Astrocyte of the hippocampus (primary cell): ENCODE results near the gene PLEKHG7.

Experiments used
- DNase-seq: peaks from one replicate; pipeline ENCODE4 v3.0.0; 2011; ENCODE audit warnings: low read depth, low spot score

PLEKHG7 gene

DNA sequence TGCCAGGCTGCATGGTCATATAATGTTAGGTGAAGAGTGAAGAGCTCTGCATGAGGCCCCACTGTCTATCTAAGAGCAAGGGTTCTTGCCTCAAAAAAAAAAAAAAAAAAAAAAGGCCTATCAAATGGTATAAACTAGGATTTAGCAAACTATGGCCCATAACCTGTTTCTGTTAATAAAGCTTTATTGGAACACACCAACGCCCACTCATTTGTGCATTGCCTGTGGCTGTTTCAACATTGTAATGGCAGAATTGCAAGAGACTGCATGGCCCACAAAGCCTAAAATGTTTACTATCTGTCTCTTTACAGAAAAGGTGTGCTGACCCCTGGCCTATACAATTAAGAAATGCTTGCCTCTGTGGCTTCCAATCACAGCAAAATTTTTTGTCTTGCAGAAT is 12.8 kb downstream of the PLEKHG7 start:
- DNase-seq = no peak

- DNase-seq = no peak
Observed at GRCh38 chr12:92717202-92717601, 14.4 kb downstream of the PLEKHG7 start.

GRCh38 chr12:92718483-92718990 is 15.7 kb downstream of the PLEKHG7 start:
- no peak for DNase-seq

DNA sequence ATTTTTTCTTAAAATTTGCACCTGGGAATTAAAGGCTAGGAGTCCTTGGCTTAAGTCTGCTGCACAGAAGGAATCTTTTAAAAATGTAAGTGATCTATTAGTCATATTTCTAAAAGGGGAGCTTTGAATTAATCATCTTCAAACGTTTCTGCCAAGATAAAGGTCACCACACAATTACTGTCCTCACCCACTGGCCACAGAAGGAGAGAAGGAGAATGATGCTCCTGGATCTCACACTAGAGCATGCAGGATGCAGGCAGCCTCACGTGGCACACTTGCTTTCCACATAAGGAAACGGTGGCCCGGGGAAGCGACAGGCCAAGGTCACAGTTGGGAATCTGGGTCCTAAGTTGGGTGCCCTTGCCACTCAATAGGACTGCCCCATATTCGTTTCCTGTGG is 16.9 kb downstream of the PLEKHG7 start:
- no peak for DNase-seq

DNA sequence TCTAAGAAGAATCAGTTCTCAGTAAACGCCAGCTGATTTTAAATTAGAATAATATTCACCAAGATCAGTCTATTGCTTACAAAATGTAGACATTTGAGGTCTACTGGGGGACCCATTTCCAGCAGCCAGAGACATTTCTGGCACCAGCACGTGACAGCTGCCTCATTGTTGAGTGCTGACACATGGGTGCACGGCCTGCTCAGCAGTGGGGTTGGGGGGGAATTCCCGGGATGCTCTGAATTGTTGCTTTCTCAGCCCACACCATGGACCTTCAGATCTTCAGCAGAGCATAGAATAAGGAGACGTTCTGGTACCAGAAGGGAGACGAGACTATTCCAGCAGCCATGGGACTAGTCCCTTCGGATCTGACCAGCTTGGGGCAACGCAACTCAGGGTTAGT is 18.3 kb downstream of the PLEKHG7 start:
- peak; percentile 72 for DNase-seq

DNA sequence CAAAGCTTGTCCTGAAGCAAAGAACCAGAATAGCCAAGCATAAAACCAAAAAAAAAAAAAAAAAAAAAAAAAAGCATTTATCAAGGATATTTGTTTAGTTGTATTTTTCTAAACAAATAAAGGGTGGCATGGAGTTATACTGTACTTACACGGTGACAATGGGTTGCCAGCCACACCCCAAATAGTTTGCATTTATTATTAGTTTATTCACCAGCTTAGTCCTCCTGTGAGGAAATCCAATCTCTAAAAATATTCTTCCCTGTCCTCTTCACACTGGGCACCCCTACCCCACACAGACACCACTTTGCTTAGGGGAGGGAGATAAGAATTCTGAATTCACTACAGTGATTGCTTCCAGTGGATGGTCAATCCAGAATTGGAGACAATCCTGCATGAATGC is 18.9 kb downstream of the PLEKHG7 start:
- no peak for DNase-seq

DNA sequence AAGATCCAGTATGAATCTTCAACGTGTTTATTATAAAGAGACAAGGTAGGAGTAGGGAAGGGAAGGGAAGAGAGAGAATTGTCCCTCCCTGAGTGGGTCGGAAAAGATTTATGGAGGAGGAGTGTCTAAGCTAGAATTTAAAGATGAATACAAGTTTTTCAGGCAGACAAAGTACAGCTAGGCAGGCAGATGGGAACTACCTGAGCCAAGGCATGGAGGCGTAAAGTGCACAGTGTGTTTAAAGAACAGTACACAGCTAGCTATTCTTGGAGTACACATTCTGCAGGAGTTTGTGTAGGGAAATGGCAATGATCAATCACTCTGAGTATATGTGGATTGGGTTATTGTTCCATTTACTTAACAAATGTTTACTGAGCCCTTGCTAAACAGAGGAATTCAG is 20.1 kb downstream of the PLEKHG7 start:
- no peak for DNase-seq

GRCh38 chr12:92726850-92727249 is 24.1 kb downstream of the PLEKHG7 start:
- no peak for DNase-seq

DNA sequence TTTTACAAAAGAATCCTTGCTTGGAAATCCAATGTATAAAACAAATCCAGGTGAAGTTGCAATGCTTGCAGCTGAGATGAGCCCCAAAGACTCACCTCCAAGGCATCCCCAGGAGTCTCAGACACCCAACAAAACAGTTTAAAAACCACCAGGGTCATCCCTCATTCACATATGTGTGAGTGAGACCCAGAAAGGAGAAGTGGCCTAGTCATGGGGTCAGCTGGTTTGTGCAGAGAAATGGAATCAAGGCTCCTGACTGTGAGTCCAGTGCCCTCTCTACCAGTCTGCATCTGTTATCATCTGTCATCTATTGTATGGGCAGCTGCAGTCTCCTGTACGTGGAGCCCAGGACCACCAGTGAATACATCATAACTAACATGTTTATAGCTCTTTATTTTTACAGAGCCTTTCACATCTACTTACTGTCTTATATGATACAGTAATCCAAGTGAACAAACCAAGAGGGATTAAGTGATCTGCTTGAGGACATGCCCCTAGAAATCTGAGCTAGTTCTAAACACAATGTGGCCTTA is 27.1 kb downstream of the PLEKHG7 start:
- DNase-seq = no peak

GRCh38 chr12:92730758-92731157 is 28.0 kb downstream of the PLEKHG7 start:
- DNase-seq = no peak

DNA sequence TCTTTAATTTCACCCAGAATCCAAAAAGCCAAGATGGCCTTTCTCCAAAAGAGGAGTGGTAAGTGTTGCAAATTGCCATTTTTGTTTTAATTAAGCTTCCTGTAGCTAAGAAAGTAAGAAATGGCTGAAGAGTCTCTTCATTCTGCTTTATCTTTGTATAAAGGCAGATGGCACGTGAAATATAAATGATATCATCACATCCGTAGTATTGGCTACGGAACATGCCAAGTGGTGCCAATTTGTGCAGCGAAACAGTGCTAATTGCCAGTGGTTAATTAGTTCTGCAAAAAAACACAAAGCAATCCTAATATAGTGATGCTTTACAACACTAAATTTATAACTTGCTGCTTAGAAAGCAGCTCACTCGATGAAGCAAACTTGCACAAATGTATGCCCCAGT is 29.4 kb downstream of the PLEKHG7 start:
- DNase-seq = no peak

- no peak for DNase-seq
Observed at GRCh38 chr12:92732716-92733115, 29.9 kb downstream of the PLEKHG7 start.

- no peak for DNase-seq
Observed at GRCh38 chr12:92733181-92733580, 30.4 kb downstream of the PLEKHG7 start.

DNA sequence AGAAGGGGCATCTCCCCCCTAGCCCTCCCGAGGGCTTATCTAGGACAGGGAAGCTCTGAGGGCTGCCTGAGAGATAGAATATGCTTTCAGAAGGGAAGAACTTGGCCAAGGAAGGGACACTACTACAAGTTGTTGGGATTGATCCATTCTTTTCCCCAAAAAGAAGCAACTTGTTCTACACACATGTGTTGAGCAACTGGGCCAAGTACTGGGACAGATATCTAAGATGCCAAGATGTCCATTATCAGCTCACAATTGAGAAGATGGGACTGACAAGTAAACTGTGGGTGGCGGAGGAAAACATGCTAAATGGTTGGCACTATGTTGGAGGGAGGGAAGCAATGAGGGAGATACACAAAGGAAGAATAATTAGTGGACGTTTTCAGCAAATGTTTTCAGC is 30.9 kb downstream of the PLEKHG7 start:
- no peak for DNase-seq

DNA sequence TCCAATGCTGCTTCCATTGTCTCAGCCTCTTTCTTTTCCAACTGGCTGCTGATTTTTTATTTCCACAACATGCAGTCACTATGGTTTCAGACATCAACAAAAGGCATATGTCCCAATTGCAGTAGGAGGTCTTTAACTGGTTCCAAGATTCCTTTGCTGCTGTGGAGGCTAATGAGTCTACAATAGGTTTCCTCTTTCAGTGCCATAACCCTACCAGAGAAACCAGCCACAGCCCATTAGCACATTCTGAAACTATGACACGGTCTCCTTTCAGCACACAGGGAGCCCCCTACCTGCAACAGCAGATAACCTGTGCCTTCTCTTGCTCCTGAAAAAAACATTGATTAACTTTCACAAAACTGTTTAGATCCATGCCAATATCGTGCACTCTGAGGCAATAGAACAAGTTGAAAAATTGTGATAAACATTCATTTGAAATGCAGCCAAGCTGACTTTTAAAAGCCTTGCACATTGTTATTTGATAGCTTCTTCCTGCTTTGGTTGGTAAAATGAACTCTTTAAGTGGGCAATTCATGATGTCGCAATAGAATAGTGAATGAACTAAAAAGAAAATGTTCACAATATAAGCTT is 32.4 kb downstream of the PLEKHG7 start:
- peak; percentile 94 for DNase-seq

GRCh38 chr12:92736605-92737004 is 33.8 kb downstream of the PLEKHG7 start:
- DNase-seq = no peak

DNA sequence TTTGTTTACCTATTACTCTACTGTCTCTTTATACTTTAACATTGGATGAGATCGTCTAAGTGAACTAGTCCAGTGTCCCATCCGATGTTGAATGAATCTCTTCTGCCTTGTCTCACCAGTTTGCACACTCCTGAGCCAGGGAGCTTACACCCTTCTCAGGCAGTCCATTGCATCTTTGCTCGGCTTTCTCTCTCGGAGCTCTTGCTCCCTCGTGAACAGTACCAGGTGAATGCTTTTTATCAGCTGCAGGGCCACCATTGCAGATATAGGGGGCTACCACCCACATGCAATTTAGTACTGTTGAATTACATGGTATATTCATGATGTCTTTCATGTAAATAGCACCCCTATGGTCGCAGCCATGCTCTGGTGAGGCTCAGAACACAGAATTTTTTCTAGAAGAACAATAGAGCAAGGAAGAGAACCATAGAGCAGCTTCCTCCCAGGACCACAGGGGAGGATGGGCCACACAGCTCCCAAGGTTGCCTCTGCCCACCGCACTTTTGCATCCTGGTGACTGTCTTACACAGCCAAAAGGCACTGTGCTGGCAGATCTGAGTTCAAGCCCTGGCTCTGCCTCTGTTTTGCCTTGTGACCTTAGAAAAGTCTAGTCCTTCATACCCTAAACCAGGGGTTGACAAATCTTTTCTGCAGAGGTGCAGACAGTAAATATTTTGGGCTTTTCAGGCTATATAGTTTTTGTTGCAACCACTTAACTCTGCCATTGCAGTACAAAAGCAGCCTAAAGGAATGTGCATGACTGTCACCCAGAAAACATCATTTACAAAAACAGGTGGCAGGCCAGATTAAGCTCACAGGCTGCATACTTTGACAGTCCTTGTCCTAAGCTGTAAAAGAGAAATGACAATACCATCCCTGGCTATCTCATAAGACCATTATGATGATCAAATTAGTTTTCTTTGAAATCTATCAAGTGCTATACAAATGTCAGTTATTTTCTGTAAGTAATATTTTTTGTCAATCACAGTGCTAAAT is 35.4 kb downstream of the PLEKHG7 start:
- no peak for DNase-seq

- DNase-seq = no peak
Observed at GRCh38 chr12:92739113-92739512, 36.3 kb downstream of the PLEKHG7 start.

- DNase-seq = peak; percentile 31
Observed at GRCh38 chr12:92740411-92740810, 37.6 kb downstream of the PLEKHG7 start.

DNA sequence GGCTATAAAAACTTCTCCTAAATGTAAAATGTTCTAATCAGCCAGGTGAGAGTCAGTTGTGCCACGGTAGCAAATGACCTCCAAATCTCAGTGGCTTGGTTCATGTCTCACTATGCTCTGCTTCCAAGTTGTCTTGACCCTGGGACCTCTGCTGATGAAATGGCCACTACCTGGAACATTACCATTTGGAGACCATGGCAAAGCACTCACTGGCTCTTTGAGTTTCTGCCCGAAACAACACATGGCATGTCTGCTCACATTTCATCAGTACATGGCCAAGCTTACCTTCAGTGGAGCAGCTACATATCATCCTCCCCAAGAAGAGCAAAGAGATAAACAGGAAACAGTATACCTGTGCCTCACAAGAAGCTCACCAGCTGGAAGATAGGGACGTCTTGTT is 40.2 kb downstream of the PLEKHG7 start:
- no peak for DNase-seq

GRCh38 chr12:92745856-92746550 is 43.2 kb downstream of the PLEKHG7 start:
- DNase-seq = peak; percentile 95

GRCh38 chr12:92747151-92747550 is 44.4 kb downstream of the PLEKHG7 start:
- DNase-seq = no peak
